ENCODE results near the gene DOCK11. TPM values are rescaled to one million over a fixed set of nuclear protein-coding genes. Genes with fewer than 3 reads are reported as not detected.

Gene DOCK11
- total and polyA plus RNA-seq, 3 experiments from 2014 or later = 37.8 to 50.1 (median 49.4) TPM

DNA sequence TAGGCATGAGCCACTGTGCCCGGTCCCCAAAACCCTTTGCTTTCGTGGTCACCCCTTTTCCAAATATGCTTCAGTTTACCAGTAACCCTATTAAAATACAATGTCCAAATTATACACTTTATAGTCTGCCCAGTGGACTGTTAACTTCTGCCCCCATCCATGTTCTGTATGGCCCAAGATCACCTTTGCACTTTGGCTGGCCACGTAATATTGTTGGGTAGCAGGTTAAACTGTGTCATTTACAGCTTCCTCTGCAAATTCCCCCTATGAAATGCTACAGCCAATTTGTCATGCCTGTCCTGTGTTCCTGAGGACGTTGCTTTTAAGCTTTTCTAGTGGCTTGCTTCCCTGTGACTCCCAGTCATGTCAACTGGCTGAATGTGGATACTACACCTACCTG, 130.7 kb downstream of the DOCK11 start:
- Histone ChIP-seq H3K4me3 (ENCODE audit: low read length) (no peak overlapping the region), H3K9me3 (ENCODE audit: low read length) (no peaks in the 10 kb centered on the region), H3K27me3 (ENCODE audit: insufficient read depth, low read length, poor library complexity, severe bottlenecking) (no peaks in the 10 kb centered on the region), H3K4me1 (ENCODE audit: insufficient read depth, low read length) (no peaks in the 10 kb centered on the region), H3K36me3 (ENCODE audit: insufficient read depth, low read length) (peaks cover 31% of the 10 kb centered on the region), H3K27ac (ENCODE audit: low read depth, low read length) (no peak overlapping the region)
- peaks cover 0 to 72% (median 2%) of the 10 kb centered on the region in 3 donors for H3K36me3 Mint-ChIP-seq
- ChIA-PET CTCF (no interaction called here), POLR2A (no interaction called here)
- no peaks in the 10 kb centered on the region for H3K9me3 Mint-ChIP-seq
- no peaks in the 10 kb centered on the region for H3K4me1 Mint-ChIP-seq
- no peak overlapping the region for H3K4me3 Mint-ChIP-seq
- no peak for DNase-seq
- H3K27me3 Mint-ChIP-seq = no peaks in the 10 kb centered on the region
- peak overlapping the region in 2 of 8 donors; percentile 24 to 29 for H3K27ac Mint-ChIP-seq

DNA sequence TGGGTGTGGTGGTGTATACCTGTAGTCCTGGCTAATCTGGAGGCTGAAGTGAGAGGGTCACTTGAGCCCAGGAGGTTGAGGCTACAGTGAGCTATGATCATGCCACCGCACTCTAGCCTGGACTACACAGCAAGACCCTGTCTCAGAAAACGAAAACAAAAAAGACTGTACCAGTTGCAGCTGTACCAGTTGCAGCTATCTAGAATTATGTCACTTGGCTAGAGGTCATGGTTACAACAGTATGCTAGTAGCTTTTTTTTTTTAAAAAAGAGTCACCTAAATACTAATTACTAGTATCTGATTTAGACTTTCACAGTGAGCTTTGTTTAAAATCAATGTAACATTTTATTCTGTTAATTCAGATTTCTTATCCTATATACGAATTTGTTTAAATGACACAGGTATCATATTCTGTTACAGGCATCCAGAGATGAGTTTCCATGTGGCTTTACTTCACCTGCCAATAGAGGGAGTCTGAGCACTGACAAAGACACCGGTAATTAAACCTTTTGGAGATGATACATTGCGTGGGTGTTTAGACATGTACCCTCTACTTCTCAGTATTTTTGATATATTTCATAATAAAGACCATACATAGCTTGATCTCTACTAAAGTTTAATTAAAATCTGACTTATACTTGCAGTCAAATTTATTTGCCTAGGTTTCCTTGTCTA, 131.6 kb downstream of the DOCK11 start:
- Mint-ChIP-seq H3K27ac (no peak overlapping the region), H3K27me3 (no peaks in the 10 kb centered on the region), H3K4me3 (no peak overlapping the region), H3K36me3 (peaks cover 0 to 73% (median 5%) of the 10 kb centered on the region in 3 donors), H3K4me1 (no peaks in the 10 kb centered on the region), H3K9me3 (no peaks in the 10 kb centered on the region)
- no peak overlapping the region for H3K4me3 ChIP-seq (ENCODE audit: low read length)
- no peaks in the 10 kb centered on the region for H3K9me3 ChIP-seq (ENCODE audit: low read length)
- H3K27ac ChIP-seq (ENCODE audit: low read depth, low read length) = no peak overlapping the region
- no peaks in the 10 kb centered on the region for H3K4me1 ChIP-seq (ENCODE audit: insufficient read depth, low read length)
- CTCF ChIA-PET = no interaction called here
- no peaks in the 10 kb centered on the region for H3K27me3 ChIP-seq (ENCODE audit: insufficient read depth, low read length, poor library complexity, severe bottlenecking)
- POLR2A ChIA-PET = no interaction called here
- DNase-seq = no peak
- H3K36me3 ChIP-seq (ENCODE audit: insufficient read depth, low read length) = peaks cover 31% of the 10 kb centered on the region

GRCh38 chrX:118630848-118631247, 135.2 kb downstream of the DOCK11 start:
- CTCF ChIA-PET = no interaction called here
- Histone ChIP-seq H3K27ac (ENCODE audit: low read depth, low read length) (no peak overlapping the region), H3K36me3 (ENCODE audit: insufficient read depth, low read length) (peaks cover 31% of the 10 kb centered on the region), H3K9me3 (ENCODE audit: low read length) (no peaks in the 10 kb centered on the region), H3K4me1 (ENCODE audit: insufficient read depth, low read length) (no peaks in the 10 kb centered on the region), H3K4me3 (ENCODE audit: low read length) (no peak overlapping the region), H3K27me3 (ENCODE audit: insufficient read depth, low read length, poor library complexity, severe bottlenecking) (no peaks in the 10 kb centered on the region)
- Mint-ChIP-seq H3K27me3 (no peaks in the 10 kb centered on the region), H3K27ac (no peak overlapping the region), H3K36me3 (peaks cover 0 to 79% (median 4%) of the 10 kb centered on the region in 3 donors), H3K4me3 (no peak overlapping the region), H3K9me3 (no peaks in the 10 kb centered on the region), H3K4me1 (no peaks in the 10 kb centered on the region)
- DNase-seq = no peak
- POLR2A ChIA-PET = no interaction called here

- H3K27me3 Mint-ChIP-seq = no peaks in the 10 kb centered on the region
- H3K36me3 Mint-ChIP-seq = peaks cover 0 to 79% (median 4%) of the 10 kb centered on the region in 3 donors
- ChIA-PET POLR2A (no interaction called here), CTCF (no interaction called here)
- no peak overlapping the region for H3K4me3 ChIP-seq (ENCODE audit: low read length)
- no peaks in the 10 kb centered on the region for H3K27me3 ChIP-seq (ENCODE audit: insufficient read depth, low read length, poor library complexity, severe bottlenecking)
- H3K36me3 ChIP-seq (ENCODE audit: insufficient read depth, low read length) = peaks cover 28% of the 10 kb centered on the region
- no peaks in the 10 kb centered on the region for H3K9me3 ChIP-seq (ENCODE audit: low read length)
- H3K9me3 Mint-ChIP-seq = no peaks in the 10 kb centered on the region
- H3K27ac ChIP-seq (ENCODE audit: low read depth, low read length) = no peak overlapping the region
- DNase-seq = no peak
- H3K27ac Mint-ChIP-seq = peak overlapping the region in 1 of 8 donors; percentile 63
- no peaks in the 10 kb centered on the region for H3K4me1 ChIP-seq (ENCODE audit: insufficient read depth, low read length)
- no peak overlapping the region for H3K4me3 Mint-ChIP-seq
- H3K4me1 Mint-ChIP-seq = no peaks in the 10 kb centered on the region
These were observed 136.0 kb downstream of the DOCK11 start for GRCh38 chrX:118631586-118631985.

GRCh38 chrX:118632862-118633261, 137.2 kb downstream of the DOCK11 start:
- Mint-ChIP-seq H3K27ac (peak overlapping the region in 1 of 8 donors; percentile 26), H3K9me3 (no peaks in the 10 kb centered on the region), H3K36me3 (peaks cover 0 to 79% (median 4%) of the 10 kb centered on the region in 3 donors), H3K4me3 (no peak overlapping the region), H3K4me1 (no peaks in the 10 kb centered on the region), H3K27me3 (peaks cover 0 to under 1% of the 10 kb centered on the region in 2 donors)
- no peaks in the 10 kb centered on the region for H3K9me3 ChIP-seq (ENCODE audit: low read length)
- H3K27me3 ChIP-seq (ENCODE audit: insufficient read depth, low read length, poor library complexity, severe bottlenecking) = no peaks in the 10 kb centered on the region
- CTCF ChIA-PET = no interaction called here
- peaks cover 24% of the 10 kb centered on the region for H3K36me3 ChIP-seq (ENCODE audit: insufficient read depth, low read length)
- H3K4me3 ChIP-seq (ENCODE audit: low read length) = no peak overlapping the region
- no peak for DNase-seq
- POLR2A ChIA-PET = no interaction called here
- no peaks in the 10 kb centered on the region for H3K4me1 ChIP-seq (ENCODE audit: insufficient read depth, low read length)
- H3K27ac ChIP-seq (ENCODE audit: low read depth, low read length) = no peak overlapping the region

DNA sequence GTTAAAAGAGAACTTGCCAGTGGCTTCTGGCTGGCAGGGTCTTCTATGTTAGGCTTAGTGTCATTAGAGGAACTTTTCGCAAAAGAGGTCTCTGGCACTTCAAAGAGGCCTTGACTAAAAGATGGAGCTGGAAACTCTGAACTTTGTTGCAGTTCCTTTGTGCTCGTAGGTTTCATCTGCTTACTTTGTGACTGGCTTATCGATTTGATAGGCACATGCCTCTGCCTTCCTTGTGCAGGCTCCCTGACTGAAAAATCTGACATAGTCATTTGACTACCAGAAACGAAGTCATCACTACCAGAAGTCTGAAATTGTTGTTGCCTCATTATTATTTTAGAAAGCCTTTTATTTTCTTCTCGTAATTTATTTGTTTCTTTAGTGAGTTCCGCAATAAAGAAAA, 137.9 kb downstream of the DOCK11 start:
- H3K27me3 Mint-ChIP-seq = peaks cover 0 to 2% of the 10 kb centered on the region in 2 donors
- peaks cover 17% of the 10 kb centered on the region for H3K36me3 ChIP-seq (ENCODE audit: insufficient read depth, low read length)
- ChIA-PET CTCF (no interaction called here), POLR2A (no interaction called here)
- no peak overlapping the region for H3K4me3 Mint-ChIP-seq
- no peaks in the 10 kb centered on the region for H3K4me1 Mint-ChIP-seq
- H3K27me3 ChIP-seq (ENCODE audit: insufficient read depth, low read length, poor library complexity, severe bottlenecking) = no peaks in the 10 kb centered on the region
- H3K9me3 ChIP-seq (ENCODE audit: low read length) = no peaks in the 10 kb centered on the region
- H3K4me3 ChIP-seq (ENCODE audit: low read length) = no peak overlapping the region
- H3K27ac Mint-ChIP-seq = peak overlapping the region in 2 of 8 donors; percentile 26 to 36
- H3K9me3 Mint-ChIP-seq = no peaks in the 10 kb centered on the region
- no peaks in the 10 kb centered on the region for H3K4me1 ChIP-seq (ENCODE audit: insufficient read depth, low read length)
- DNase-seq = no peak
- no peak overlapping the region for H3K27ac ChIP-seq (ENCODE audit: low read depth, low read length)
- peaks cover 0 to 79% (median 4%) of the 10 kb centered on the region in 3 donors for H3K36me3 Mint-ChIP-seq

DNA sequence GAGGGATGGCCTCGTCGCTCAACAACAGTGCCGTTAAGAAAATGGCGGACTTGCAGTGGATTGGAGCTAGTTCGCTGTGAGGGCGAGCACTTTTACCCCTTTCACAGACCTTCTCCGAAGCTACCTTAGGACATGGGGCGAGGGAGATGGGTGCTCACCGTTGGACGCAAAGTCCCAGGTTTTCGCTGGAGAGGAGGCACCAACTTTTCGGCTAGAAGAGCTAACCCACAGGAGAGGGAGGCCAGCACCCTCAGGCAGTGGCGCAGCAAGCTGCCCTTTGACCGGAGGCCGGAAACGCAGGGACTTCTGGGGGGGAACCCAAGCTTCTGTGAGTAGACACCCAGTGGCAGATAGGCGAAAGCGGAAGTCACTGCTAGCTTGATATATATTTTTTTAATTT, 138.7 kb downstream of the DOCK11 start:
- DNase-seq = no peak
- H3K27ac Mint-ChIP-seq = no peak overlapping the region
- H3K27me3 Mint-ChIP-seq = peaks cover 0 to 2% of the 10 kb centered on the region in 2 donors
- no peaks in the 10 kb centered on the region for H3K9me3 Mint-ChIP-seq
- Histone ChIP-seq H3K4me3 (ENCODE audit: low read length) (no peak overlapping the region), H3K27me3 (ENCODE audit: insufficient read depth, low read length, poor library complexity, severe bottlenecking) (no peaks in the 10 kb centered on the region), H3K4me1 (ENCODE audit: insufficient read depth, low read length) (no peaks in the 10 kb centered on the region), H3K36me3 (ENCODE audit: insufficient read depth, low read length) (peaks cover 12% of the 10 kb centered on the region), H3K27ac (ENCODE audit: low read depth, low read length) (no peak overlapping the region), H3K9me3 (ENCODE audit: low read length) (no peaks in the 10 kb centered on the region)
- H3K36me3 Mint-ChIP-seq = peaks cover 0 to 78% (median 4%) of the 10 kb centered on the region in 3 donors
- CTCF ChIA-PET = no interaction called here
- POLR2A ChIA-PET = no interaction called here
- H3K4me1 Mint-ChIP-seq = no peaks in the 10 kb centered on the region
- H3K4me3 Mint-ChIP-seq = no peak overlapping the region

- Histone ChIP-seq H3K36me3 (ENCODE audit: insufficient read depth, low read length) (peaks cover 17% of the 10 kb centered on the region), H3K27me3 (ENCODE audit: insufficient read depth, low read length, poor library complexity, severe bottlenecking) (no peaks in the 10 kb centered on the region), H3K4me1 (ENCODE audit: insufficient read depth, low read length) (no peaks in the 10 kb centered on the region), H3K4me3 (ENCODE audit: low read length) (no peak overlapping the region), H3K27ac (ENCODE audit: low read depth, low read length) (no peak overlapping the region), H3K9me3 (ENCODE audit: low read length) (no peaks in the 10 kb centered on the region)
- DNase-seq = no peak
- POLR2A ChIA-PET = no interaction called here
- CTCF ChIA-PET = no interaction called here
- Mint-ChIP-seq H3K4me3 (no peak overlapping the region), H3K36me3 (peaks cover 0 to 83% (median 0%) of the 10 kb centered on the region in 3 donors), H3K27me3 (peaks cover 0 to 2% of the 10 kb centered on the region in 2 donors), H3K4me1 (no peaks in the 10 kb centered on the region), H3K27ac (no peak overlapping the region), H3K9me3 (no peaks in the 10 kb centered on the region)
These were observed 142.4 kb downstream of the DOCK11 start for GRCh38 chrX:118637997-118638396.

All from CD8-positive, alpha-beta memory T cell (primary cell).